Left renal cortex interstitium (tissue), 4 donors: ENCODE data around the gene SLC38A3. TPM values are rescaled to one million over a fixed set of nuclear protein-coding genes. Genes with fewer than 3 reads are reported as not detected.

Experiments
- DNase-seq, 4 donors: peaks; one replicate each; pipeline ENCODE4 v3.0.0-alpha.2; 2013; ENCODE audit warnings: low read depth in 4 of 4, low spot score in 2 of 4, missing footprints in 1 of 4
- polyA plus RNA-seq, 4 donors: library from polyadenylated mRNA; unstranded; fragments of 120-200 nt; gene quantifications; one replicate each; pipeline ENCODE4 v1.2.1, GENCODE V29; 2013; ENCODE audit not compliant: insufficient read length in 4 of 4

SLC38A3 gene
- 1 to 10 TPM; 4.4 to 8.4 (median 7.8) TPM for polyA plus RNA-seq

DNA sequence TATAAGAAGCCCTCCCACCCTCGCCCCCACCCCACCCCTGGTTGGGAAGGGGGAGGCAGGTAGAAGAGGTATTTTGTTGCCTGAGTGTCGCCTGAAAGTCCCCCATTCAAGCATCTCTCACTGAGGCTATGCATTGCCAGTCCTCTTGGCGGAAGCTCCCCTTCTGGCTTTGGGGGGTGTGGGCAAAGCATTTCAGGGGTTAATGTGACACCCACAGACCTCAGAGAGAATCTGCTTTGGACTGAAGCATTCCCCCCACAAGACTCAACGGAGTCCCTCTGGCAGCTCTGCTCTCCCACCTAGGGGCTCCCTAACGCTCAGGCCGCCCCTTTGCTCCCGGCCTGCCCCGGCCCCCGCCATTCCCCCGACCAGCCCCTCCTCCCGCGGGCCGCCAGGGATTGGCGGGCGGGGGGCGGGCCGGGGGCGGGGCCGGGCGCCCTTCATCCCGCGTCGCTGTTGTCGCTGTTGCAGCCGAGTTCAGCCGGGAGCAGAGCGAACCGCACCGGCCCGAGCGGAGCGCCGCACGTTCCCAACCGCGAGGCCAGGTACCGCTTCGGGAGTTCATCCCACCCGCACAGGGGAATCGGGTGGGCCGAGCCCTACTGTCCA lies at the start of gene SLC38A3:
TSS of gene SLC38A3 (plus strand) at position 468 of the 609 bp plus-strand sequence. CDS start 8,929 bp downstream, outside the sequence.
- no peak for DNase-seq

GRCh38 chr3:50155491-50155878 lies 49.6 kb upstream of the SLC38A3 start:
- DNase-seq, result no peak

DNA sequence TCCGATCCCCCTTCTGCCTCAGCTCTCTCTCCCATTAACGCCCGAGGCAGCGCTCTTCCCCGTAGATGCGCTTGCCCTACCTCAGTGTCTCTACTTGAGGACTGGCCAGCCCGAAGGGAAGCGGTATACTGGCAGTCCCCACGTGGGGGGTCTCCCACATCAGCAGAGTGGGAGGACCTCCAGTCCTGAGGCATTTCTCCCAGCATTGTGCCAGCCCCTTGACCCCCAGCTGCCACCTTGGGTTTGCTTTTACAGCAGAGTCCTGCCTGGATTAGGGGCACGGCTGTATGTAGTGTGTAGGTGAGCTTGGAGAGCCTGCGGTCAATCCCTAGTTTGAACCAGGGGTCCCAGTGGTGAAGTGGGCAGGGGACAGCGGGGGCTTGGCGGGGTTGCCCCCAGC lies 49.2 kb upstream of the SLC38A3 start:
- DNase-seq, result no peak

GRCh38 chr3:50156549-50157493 lies 48.2 kb upstream of the SLC38A3 start:
- DNase-seq, result no peak

GRCh38 chr3:50157827-50158529 lies 47.1 kb upstream of the SLC38A3 start:
- DNase-seq, result no peak

DNA sequence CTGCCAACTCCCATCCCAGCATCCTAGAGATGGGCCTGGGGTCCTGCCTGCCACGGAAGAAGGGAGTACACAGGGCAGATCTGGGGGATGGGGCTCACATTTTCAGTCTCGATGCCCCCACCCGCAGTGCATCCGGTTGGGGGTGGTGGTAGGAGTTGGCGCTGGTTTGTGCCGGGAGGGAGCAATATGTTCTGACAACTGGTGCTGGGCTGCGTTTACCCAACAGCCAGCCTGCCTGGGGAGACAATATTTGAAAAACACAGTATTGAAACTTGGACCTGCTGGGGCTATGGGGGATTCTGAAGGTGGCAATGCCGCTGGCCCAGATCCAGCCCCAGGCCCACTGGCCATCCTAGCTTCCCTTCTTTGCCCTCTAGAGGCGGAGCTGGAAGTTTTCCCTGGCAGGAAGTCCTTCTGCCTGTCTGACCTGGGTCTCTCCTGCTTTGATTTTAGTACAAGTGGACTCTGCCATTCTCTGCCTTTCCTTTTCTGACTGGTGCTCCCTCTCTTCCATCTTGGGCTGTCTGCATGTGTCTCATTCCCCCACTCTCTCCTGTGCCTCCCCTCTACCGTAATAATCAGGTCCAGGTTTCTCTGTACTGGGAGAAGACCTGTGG lies 46.4 kb upstream of the SLC38A3 start:
- DNase-seq, result no peak

DNA sequence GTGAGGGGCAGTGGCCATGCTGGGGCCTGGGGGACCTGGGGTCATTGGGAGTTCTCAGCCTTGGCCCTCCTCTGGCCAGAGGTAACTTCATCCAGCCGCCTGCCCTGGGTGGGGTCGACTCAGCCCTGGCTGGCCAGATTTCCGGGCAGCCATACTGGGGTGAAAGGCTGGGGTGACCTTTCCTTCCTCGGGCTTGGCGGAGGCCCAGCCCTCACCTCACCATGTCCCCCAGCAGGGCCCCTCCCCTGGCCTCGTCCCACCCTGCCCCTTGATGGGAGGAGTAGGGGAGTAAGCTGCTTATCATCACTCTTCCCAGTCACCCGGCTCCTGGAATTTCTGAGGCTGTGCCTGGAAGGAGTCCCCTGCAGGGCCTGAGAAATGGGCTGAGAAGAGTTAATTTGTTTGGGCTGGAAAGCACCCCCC lies 44.5 kb upstream of the SLC38A3 start:
- no peak for DNase-seq

GRCh38 chr3:50161320-50161719 lies 43.8 kb upstream of the SLC38A3 start:
- DNase-seq, result no peak

- DNase-seq, result no peak
These were observed 42.8 kb upstream of the SLC38A3 start for GRCh38 chr3:50162034-50162883.

GRCh38 chr3:50163572-50164455 lies 41.3 kb upstream of the SLC38A3 start:
- no peak for DNase-seq

DNA sequence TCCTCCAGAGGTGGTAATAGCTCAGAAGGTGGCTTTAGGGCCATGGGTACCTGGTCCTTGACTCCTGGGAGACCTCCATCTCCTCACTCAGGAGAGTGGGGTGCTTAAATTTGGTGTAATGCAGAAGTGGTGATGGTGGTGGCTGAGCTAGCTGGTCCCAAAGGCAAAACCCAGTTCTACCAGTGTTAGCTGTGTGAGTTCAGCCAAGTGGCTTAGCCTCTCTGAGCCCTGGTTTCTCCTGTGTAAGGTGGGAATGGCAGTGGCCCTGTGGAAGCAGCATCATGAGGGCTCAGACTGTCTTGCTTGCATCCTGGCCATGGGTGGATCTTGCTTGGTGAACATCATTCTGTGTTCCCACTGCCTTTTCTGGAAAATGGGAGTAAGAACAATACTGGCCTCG lies 40.6 kb upstream of the SLC38A3 start:
- DNase-seq, result no peak

GRCh38 chr3:50164984-50165909 lies 39.8 kb upstream of the SLC38A3 start:
- no peak for DNase-seq

DNA sequence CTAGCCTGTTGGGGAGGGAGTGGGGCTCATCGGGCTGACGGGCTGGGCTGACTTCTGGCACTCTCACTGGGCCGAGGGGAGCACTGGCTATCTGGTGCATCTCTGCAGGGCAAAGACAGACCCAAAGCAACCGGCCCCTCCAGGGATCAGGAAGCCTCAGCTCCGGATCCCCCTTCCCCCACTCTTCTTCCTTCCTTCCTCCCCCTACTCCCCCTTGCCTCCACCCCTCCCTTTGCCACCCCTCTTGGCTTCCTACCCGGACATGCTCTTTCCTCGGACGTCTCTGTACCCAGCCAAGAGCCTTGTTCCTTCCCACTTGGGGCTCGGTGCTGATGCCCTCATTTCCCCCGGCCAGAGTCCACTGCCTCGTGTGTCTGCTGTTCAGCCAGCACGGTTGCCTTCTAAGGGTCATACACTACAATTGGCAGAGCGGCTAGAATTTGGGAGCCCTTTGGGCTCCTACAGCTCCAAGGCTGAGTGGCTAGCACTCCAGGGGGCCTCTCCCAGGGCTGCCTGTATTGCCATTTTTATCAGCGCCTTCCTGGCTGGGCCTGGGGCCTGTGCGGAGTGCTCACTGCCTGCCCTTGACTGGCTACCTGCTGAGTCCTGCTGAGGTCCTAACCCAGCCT lies 39.0 kb upstream of the SLC38A3 start:
- DNase-seq, result no peak

GRCh38 chr3:50166620-50167019 lies 38.5 kb upstream of the SLC38A3 start:
- DNase-seq, result peak in 1 of 4 donors; percentile 90

DNA sequence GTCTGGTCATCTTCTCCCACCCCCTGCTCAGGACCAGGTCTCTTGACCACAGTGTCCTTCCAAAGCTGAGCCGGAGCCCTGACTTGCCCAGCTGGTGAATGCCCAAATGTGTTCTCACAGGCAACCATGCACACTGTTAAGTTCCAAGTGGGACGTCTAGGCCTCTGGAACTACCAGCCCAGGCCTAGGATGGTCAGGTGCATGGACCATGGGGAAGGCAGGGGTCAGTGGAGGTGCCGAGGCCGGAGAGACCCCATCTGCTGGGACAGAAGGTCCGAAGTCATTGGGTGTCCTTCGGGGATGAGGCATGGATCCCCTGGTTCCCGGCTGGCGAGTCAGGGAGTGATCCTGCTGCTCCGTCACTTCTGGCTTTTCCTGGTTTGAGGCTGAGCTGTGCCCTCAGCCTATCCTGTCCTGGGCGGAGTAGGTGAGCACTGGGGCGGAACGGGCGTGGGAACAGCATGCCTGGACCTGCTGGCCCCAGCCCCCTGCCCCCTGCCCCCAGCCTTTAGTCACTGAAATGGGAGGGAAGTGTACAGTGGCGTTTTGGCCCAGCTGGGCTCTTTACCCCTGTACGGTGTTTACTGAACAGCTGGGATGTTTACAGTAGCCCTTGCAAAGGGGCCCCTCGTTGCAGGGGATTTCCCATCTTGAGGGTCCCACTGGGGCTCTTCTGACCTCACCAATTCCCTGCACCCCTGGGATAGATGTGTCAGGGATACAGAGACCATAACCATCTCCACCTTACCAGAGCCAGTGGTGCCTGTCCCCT lies 37.8 kb upstream of the SLC38A3 start:
- no peak for DNase-seq

- DNase-seq, result no peak
These were observed 37.2 kb upstream of the SLC38A3 start for GRCh38 chr3:50167841-50168209.

GRCh38 chr3:50168388-50168787 lies 36.7 kb upstream of the SLC38A3 start:
- no peak for DNase-seq
